IMR-90 (cell line): ENCODE measurements around the gene EED. TPM values are rescaled to one million over a fixed set of nuclear protein-coding genes. Genes with fewer than 3 reads are reported as not detected.
A peak's percentile ranks its signal among the peaks of the same experiment; 100 is the strongest.
"Not testable (repeated sequence)": the region's sequence is repeated elsewhere in the genome, so short reads cannot be mapped to it uniquely, and the experiment has no call there.

Source experiments
- ATAC-seq: fragments of 200-7000 bp; cut with Tn5 transposase; 2 replicates; pipeline ENCODE4 v1.9.1; 2020; ENCODE audit warnings: low read depth, mild to moderate bottlenecking, moderate library complexity
- BruUV-seq: library from RNA; stranded (reverse); fragments of 400-500 nt; replicated peaks from 2 replicates; lab custom pipeline; 2021; lab: Mats Ljungman, UMichigan
- CTCF ChIA-PET: fragments of 300-600 bp; formaldehyde crosslinking; extraction: SDS; loops from one replicate; lab custom pipeline; 2021; ENCODE audit warnings: antibody characterized with exemption; lab: Yijun Ruan, JAX
- POLR2A ChIA-PET: fragments of 300-600 bp; sonication (Branson Sonifier 250); formaldehyde crosslinking; loops from one replicate; lab custom pipeline; 2022; ENCODE audit warnings: antibody characterized with exemption; ENCODE audit not compliant: unreplicated experiment; lab: Charles Lee
- DNase-seq: peaks from one replicate; pipeline ENCODE4 v3.0.0; 2013
- H2AFZ ChIP-seq: replicated peaks from 2 replicates; pipeline ENCODE3; 2013; ENCODE audit warnings: low read length, mild to moderate bottlenecking; ENCODE audit not compliant: poor library complexity
- H2AK5ac ChIP-seq: 2 replicates; pipeline ENCODE4 v1.6.1; 2013; ENCODE audit warnings: low read depth, low read length, inconsistent platforms
- H2AK9ac ChIP-seq: replicated peaks from 2 replicates; pipeline ENCODE3; 2013; ENCODE audit warnings: mild to moderate bottlenecking, low read depth, low read length, moderate library complexity; ENCODE audit not compliant: poor library complexity
- H2BK120ac ChIP-seq: 2 replicates; pipeline ENCODE4 v1.6.1; 2013; ENCODE audit warnings: low read depth, low read length, inconsistent platforms
- H2BK15ac ChIP-seq: 3 replicates; pipeline ENCODE4 v1.6.1; 2013; ENCODE audit warnings: low read depth, low read length, inconsistent platforms
- H2BK20ac ChIP-seq: 2 replicates; pipeline ENCODE4 v1.6.1; 2013; ENCODE audit warnings: low read depth, mild to moderate bottlenecking, inconsistent platforms, low read length, moderate library complexity
- H2BK5ac ChIP-seq: 2 replicates; pipeline ENCODE4 v1.6.1; 2013; ENCODE audit warnings: mild to moderate bottlenecking, low read depth, low read length, inconsistent platforms; ENCODE audit not compliant: poor library complexity, severe bottlenecking
- H3K14ac ChIP-seq: replicated peaks from 2 replicates; pipeline ENCODE4 v1.6.1; 2013; ENCODE audit warnings: low read depth, low read length, inconsistent platforms
- H3K18ac ChIP-seq: 2 replicates; pipeline ENCODE4 v1.6.1; 2013; ENCODE audit warnings: low read depth, low read length, control low read depth
- H3K23ac ChIP-seq: 2 replicates; pipeline ENCODE4 v1.6.1; 2013; ENCODE audit warnings: low read depth, low read length, inconsistent platforms
- H3K27ac ChIP-seq: 2 replicates; pipeline ENCODE4 v1.5.1; 2013; ENCODE audit warnings: mild to moderate bottlenecking, control low read depth, low read length; ENCODE audit not compliant: insufficient read depth
- H3K27me3 ChIP-seq: 2 replicates; pipeline ENCODE4 v1.6.1; 2013; ENCODE audit warnings: low read length; ENCODE audit not compliant: control insufficient read depth, insufficient read depth
- H3K36me3 ChIP-seq: 2 replicates; pipeline ENCODE4 v1.6.1; 2013; ENCODE audit warnings: low read length, mixed read lengths; ENCODE audit not compliant: control insufficient read depth, insufficient read depth
- H3K4ac ChIP-seq: 2 replicates; pipeline ENCODE4 v1.6.1; 2013; ENCODE audit warnings: low read depth, low read length, inconsistent platforms
- H3K4me1 ChIP-seq: 2 replicates; pipeline ENCODE4 v1.6.1; 2013; ENCODE audit warnings: low read length, mixed read lengths; ENCODE audit not compliant: control insufficient read depth, insufficient read depth
- H3K4me2 ChIP-seq: 2 replicates; pipeline ENCODE4 v1.6.1; 2013; ENCODE audit warnings: low read depth, mild to moderate bottlenecking, control low read depth, low read length, moderate library complexity
- H3K4me3 ChIP-seq: 2 replicates; pipeline ENCODE4 v1.5.1; 2013; ENCODE audit warnings: low read depth, mild to moderate bottlenecking, control low read depth, low read length, moderate library complexity; ENCODE audit not compliant: insufficient read depth
- H3K56ac ChIP-seq: 2 replicates; pipeline ENCODE4 v1.6.1; 2013; ENCODE audit warnings: low read length, inconsistent platforms; ENCODE audit not compliant: insufficient read depth; ENCODE audit errors: extremely low read depth
- H3K79me1 ChIP-seq, 2 experiments: 2 replicates each; pipeline ENCODE4 v1.6.1; 2013; ENCODE audit warnings: low read length in 2 of 2, inconsistent platforms in 1 of 2, low read depth in 1 of 2
- H3K9ac ChIP-seq: 2 replicates; pipeline ENCODE4 v1.6.1; 2013; ENCODE audit warnings: low read depth, low read length, control low read depth
- H3K9me1 ChIP-seq: 2 replicates; pipeline ENCODE4 v1.6.1; 2013; ENCODE audit warnings: low read length, inconsistent platforms; ENCODE audit not compliant: insufficient read depth
- H3K9me3 ChIP-seq: 2 replicates; pipeline ENCODE4 v1.6.1; 2013; ENCODE audit warnings: low read length; ENCODE audit not compliant: control insufficient read depth, insufficient read depth
- H4K20me1 ChIP-seq: 2 replicates; pipeline ENCODE4 v1.6.1; 2013; ENCODE audit warnings: low read length, inconsistent platforms; ENCODE audit not compliant: insufficient read depth
- H4K5ac ChIP-seq: 2 replicates; pipeline ENCODE4 v1.6.1; 2013; ENCODE audit warnings: mild to moderate bottlenecking, low read depth, low read length, control low read depth
- H4K8ac ChIP-seq, 2 experiments: 2 replicates each; pipeline ENCODE4 v1.6.1; 2013; ENCODE audit warnings: low read depth in 2 of 2, low read length in 2 of 2, control low read depth in 1 of 2, inconsistent platforms in 1 of 2
- H4K91ac ChIP-seq: 2 replicates; pipeline ENCODE4 v1.6.1; 2013; ENCODE audit warnings: low read depth, low read length, inconsistent platforms; ENCODE audit not compliant: insufficient read depth
- CEBPB ChIP-seq: IDR thresholded peaks from 2 replicates; pipeline ENCODE4 v1.6.1; 2012; ENCODE audit warnings: low read depth, low read length, improper control_type of control experiment
- WGBS, 2 experiments: methylation state at CpG; one replicate each; pipeline versions ENCODE4 v1.1.5 to v1.1.7; 2013; ENCODE audit warnings: missing lambda C conversion rate in 2 of 2; ENCODE audit not compliant: insufficient read length in 1 of 2; ENCODE audit errors: extremely low coverage in 2 of 2; 5-methylcytosine and 5-hydroxymethylcytosine counted together
- dilution Hi-C: fragments of 300-500 bp; cut with HindIII; formaldehyde crosslinking; loops from one replicate; pipeline ENCODE4 v1.14.3; 2018; ENCODE audit warnings: low sequenced_read_pairs; ENCODE audit not compliant: unreplicated experiment
- in situ Hi-C: fragments of 300-500 bp; cut with MboI; formaldehyde crosslinking; loops from 3 replicates; pipeline ENCODE4 v1.14.3; 2019; ENCODE audit warnings: low sequenced_read_pairs, inconsistent platforms, mixed read lengths
- intact Hi-C: fragments of 100-400 bp; cut with micrococcal nuclease; formaldehyde crosslinking; loops from 2 replicates; pipeline ENCODE4 v1.10.0; 2022
- polyA plus RNA-seq, 3 experiments: library from polyadenylated mRNA; depleted of rRNA; stranded (reverse); fragments of >200 nt; gene quantifications; 2 replicates each; pipeline ENCODE4 v1.2.3, GENCODE V29; 2012; ENCODE audit warnings: low replicate concordance in 1 of 3
- total RNA-seq: library from RNA; depleted of rRNA; stranded (reverse); fragments of >200 nt; gene quantifications from 2 replicates; pipeline ENCODE4 v1.2.3, GENCODE V29; 2012

Gene EED
- total and polyA plus RNA-seq, 2 of the 4 experiments (the other 2 are of a cell fraction) = 11.1 to 11.5 TPM

DNA sequence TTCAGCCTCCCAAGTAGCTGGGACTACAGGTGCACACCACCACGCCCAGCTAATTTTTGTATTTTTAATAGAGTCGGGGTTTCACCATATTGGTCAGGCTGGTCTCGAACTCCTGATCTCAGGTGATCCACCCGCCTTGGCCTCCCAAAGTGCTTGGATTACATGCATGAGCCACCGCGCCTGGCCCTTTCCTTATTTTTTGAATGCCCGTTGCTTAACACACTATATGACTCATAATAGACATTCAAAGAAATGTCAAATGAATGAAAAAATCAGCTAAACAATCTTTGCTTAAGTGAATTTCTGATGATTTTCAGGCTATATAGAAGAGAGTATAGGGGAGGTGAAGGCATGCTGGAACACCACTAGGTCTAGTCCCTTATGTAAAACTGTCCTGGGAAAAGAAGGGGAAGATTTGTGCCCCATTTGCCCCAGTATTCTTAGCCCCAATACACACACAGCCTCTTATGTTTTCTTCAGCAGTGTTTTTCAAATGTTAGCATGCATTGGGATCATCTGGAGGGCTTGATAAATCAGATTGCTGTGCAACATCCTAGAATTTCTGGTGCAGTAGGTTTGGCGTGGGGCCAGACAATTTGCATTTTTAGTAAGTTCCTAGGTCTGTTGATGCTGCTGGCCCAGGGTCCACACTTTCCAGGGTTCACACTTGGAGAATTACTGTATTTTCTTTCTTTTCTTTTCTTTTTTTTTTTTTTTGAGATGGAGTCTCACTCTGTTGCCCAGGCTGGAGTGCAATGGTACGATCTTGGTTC is 45.1 kb downstream of the EED start:
- TF ChIP-seq CEBPB = peak; percentile 45

More for the DNA sequence above, 45.1 kb downstream of the EED start:
- H3K4ac ChIP-seq, H2BK5ac ChIP-seq, H3K9ac ChIP-seq, H3K23ac ChIP-seq, dilution Hi-C loops, H2BK15ac ChIP-seq, H3K14ac ChIP-seq, BruUV-seq, H3K27ac ChIP-seq, H3K4me2 ChIP-seq, H3K18ac ChIP-seq, H4K20me1 ChIP-seq, H3K27me3 ChIP-seq, H2AK5ac ChIP-seq, H2AFZ ChIP-seq, H4K8ac ChIP-seq, H3K56ac ChIP-seq, H4K91ac ChIP-seq, H2BK120ac ChIP-seq, H2BK20ac ChIP-seq, H3K4me1 ChIP-seq, H2AK9ac ChIP-seq, H3K4me3 ChIP-seq, H3K36me3 ChIP-seq, H3K79me1 ChIP-seq, H3K9me3 ChIP-seq, H4K5ac ChIP-seq, H3K9me1 ChIP-seq, POLR2A ChIA-PET, ATAC-seq: not testable (repeated sequence)
- in situ Hi-C loops = loop anchor here (10.0 to 25.0 kb wide), 2 partner anchors 425 to 602 kb away; partner anchors contain the start of gene CCDC89
- intact Hi-C loops = loop anchor here (5.0 kb wide), 2 partner anchors 247 to 692 kb away; no protein-coding TSS in a partner anchor
- CTCF ChIA-PET = interaction anchor here (0.6 to 0.7 kb wide), 4 partner anchors 13 to 1730 kb away, joined by 3 to 9 read pairs (median 4); partner anchors contain the start of gene HIKESHI
- no CpG with 5 or more reads among the region's 9 CpGs for WGBS, 2 experiments
- DNase-seq = peak; percentile 41
